ENCODE measurements around the gene CORO1C. TPM values are rescaled to one million over a fixed set of nuclear protein-coding genes. Genes with fewer than 3 reads are reported as not detected.

Gene CORO1C
- total and polyA plus RNA-seq, 9 of the 15 experiments (the other 6 are each of a cell fraction or from before 2014, with no cell fraction given) = 55.2 to 280 (median 150) TPM

DNA sequence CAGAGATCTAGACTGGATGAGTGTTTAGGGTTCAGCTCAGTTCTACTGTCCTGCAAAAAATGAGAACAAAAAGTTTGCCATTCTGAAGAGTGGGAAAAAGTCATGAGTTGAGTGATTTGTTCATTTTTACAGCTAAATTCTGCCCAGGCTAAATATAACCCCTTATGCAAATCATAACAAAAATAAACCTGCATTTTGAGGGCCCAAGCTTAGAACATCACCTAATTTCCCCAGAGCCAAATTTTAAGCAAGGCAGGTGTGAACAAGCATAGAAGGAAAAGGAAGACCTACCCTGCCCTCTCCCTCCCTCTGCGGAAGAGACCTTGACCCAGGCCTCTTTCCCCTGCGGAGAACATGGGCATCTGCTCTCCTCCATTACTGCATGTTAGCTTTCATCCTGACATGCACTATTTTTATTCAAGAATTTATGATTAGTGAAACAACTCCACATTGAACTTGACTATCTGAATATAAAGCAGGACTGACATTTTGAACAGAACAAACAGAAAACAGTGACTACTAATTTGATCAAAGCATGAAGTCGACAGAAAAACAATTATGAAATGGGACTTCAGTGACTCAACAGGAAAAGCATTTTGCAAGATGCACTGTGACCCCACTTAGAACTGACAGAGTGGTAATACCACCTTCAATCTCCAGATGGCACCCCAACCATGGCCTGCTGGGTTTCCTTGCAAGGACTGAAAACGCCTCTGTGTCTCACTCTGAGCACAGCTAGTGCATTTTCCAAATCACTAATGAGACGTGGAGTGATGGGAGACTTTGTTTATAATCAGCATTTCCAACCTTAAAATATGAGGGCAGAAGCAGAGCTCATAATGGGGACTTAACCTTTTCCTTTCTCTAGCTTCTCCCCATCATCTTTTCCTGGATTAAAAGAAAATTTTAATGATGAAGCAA is 66.7 kb downstream of the CORO1C start (continued):
- TF ChIP-seq, protein P1, sequence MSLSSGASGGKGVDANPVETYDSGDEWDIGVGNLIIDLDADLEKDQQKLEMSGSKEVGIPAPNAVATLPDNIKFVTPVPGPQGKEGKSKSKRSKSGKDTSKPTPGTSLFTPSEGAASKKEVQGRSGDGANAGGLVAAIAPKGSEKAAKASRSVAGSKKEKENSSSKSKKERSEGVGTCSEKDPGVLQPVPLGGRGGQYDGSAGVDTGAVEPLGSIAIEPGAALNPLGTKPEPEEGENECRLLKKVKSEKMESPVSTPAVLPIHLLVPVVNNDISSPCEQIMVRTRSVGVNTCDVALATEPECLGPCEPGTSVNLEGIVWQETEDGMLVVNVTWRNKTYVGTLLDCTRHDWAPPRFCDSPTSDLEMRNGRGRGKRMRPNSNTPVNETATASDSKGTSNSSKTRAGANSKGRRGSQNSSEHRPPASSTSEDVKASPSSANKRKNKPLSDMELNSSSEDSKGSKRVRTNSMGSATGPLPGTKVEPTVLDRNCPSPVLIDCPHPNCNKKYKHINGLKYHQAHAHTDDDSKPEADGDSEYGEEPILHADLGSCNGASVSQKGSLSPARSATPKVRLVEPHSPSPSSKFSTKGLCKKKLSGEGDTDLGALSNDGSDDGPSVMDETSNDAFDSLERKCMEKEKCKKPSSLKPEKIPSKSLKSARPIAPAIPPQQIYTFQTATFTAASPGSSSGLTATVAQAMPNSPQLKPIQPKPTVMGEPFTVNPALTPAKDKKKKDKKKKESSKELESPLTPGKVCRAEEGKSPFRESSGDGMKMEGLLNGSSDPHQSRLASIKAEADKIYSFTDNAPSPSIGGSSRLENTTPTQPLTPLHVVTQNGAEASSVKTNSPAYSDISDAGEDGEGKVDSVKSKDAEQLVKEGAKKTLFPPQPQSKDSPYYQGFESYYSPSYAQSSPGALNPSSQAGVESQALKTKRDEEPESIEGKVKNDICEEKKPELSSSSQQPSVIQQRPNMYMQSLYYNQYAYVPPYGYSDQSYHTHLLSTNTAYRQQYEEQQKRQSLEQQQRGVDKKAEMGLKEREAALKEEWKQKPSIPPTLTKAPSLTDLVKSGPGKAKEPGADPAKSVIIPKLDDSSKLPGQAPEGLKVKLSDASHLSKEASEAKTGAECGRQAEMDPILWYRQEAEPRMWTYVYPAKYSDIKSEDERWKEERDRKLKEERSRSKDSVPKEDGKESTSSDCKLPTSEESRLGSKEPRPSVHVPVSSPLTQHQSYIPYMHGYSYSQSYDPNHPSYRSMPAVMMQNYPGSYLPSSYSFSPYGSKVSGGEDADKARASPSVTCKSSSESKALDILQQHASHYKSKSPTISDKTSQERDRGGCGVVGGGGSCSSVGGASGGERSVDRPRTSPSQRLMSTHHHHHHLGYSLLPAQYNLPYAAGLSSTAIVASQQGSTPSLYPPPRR (CRISPR knock-in tag; IDR thresholded peaks at IDR 0.05; ENCODE audit: borderline replicate concordance) = no peak
- TF ChIP-seq, protein P2, sequence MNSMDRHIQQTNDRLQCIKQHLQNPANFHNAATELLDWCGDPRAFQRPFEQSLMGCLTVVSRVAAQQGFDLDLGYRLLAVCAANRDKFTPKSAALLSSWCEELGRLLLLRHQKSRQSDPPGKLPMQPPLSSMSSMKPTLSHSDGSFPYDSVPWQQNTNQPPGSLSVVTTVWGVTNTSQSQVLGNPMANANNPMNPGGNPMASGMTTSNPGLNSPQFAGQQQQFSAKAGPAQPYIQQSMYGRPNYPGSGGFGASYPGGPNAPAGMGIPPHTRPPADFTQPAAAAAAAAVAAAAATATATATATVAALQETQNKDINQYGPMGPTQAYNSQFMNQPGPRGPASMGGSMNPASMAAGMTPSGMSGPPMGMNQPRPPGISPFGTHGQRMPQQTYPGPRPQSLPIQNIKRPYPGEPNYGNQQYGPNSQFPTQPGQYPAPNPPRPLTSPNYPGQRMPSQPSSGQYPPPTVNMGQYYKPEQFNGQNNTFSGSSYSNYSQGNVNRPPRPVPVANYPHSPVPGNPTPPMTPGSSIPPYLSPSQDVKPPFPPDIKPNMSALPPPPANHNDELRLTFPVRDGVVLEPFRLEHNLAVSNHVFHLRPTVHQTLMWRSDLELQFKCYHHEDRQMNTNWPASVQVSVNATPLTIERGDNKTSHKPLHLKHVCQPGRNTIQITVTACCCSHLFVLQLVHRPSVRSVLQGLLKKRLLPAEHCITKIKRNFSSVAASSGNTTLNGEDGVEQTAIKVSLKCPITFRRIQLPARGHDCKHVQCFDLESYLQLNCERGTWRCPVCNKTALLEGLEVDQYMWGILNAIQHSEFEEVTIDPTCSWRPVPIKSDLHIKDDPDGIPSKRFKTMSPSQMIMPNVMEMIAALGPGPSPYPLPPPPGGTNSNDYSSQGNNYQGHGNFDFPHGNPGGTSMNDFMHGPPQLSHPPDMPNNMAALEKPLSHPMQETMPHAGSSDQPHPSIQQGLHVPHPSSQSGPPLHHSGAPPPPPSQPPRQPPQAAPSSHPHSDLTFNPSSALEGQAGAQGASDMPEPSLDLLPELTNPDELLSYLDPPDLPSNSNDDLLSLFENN (IDR thresholded peaks at IDR 0.05; ENCODE audit: low read depth in 2 of 2, low read length in 2 of 2) = no peak
- TF ChIP-seq ATF1 (CRISPR knock-in tag; IDR thresholded peaks at IDR 0.05) (no peak), ATF1 (tag; IDR thresholded peaks at IDR 0.05) (0 out of 2 replicates have a peak, but pooled peaks have one; percentile 16), BMI1 (IDR thresholded peaks at IDR 0.05; ENCODE audit: low read length) (no peak), HCFC1 (IDR thresholded peaks at IDR 0.05; ENCODE audit: low read depth, low read length) (no peak), CBX8 (IDR thresholded peaks at IDR 0.05; ENCODE audit: borderline replicate concordance, extremely low read depth, low read depth, low read length, poor library complexity, severe bottlenecking) (no peak), CCAR2 (IDR thresholded peaks at IDR 0.05; ENCODE audit: low read depth, low read length) (no peak), SAFB2 (IDR thresholded peaks at IDR 0.05; ENCODE audit: borderline replicate concordance, low read depth, low read length, severe bottlenecking) (no peak), MYNN (IDR thresholded peaks at IDR 0.05) (0 out of 2 replicates have a peak, but pooled peaks have one; percentile 25), MYNN (CRISPR knock-in tag; IDR thresholded peaks at IDR 0.05) (no peak)
- TF ChIP-seq, protein P3, sequence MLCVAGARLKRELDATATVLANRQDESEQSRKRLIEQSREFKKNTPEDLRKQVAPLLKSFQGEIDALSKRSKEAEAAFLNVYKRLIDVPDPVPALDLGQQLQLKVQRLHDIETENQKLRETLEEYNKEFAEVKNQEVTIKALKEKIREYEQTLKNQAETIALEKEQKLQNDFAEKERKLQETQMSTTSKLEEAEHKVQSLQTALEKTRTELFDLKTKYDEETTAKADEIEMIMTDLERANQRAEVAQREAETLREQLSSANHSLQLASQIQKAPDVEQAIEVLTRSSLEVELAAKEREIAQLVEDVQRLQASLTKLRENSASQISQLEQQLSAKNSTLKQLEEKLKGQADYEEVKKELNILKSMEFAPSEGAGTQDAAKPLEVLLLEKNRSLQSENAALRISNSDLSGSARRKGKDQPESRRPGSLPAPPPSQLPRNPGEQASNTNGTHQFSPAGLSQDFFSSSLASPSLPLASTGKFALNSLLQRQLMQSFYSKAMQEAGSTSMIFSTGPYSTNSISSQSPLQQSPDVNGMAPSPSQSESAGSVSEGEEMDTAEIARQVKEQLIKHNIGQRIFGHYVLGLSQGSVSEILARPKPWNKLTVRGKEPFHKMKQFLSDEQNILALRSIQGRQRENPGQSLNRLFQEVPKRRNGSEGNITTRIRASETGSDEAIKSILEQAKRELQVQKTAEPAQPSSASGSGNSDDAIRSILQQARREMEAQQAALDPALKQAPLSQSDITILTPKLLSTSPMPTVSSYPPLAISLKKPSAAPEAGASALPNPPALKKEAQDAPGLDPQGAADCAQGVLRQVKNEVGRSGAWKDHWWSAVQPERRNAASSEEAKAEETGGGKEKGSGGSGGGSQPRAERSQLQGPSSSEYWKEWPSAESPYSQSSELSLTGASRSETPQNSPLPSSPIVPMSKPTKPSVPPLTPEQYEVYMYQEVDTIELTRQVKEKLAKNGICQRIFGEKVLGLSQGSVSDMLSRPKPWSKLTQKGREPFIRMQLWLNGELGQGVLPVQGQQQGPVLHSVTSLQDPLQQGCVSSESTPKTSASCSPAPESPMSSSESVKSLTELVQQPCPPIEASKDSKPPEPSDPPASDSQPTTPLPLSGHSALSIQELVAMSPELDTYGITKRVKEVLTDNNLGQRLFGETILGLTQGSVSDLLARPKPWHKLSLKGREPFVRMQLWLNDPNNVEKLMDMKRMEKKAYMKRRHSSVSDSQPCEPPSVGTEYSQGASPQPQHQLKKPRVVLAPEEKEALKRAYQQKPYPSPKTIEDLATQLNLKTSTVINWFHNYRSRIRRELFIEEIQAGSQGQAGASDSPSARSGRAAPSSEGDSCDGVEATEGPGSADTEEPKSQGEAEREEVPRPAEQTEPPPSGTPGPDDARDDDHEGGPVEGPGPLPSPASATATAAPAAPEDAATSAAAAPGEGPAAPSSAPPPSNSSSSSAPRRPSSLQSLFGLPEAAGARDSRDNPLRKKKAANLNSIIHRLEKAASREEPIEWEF (CRISPR knock-in tag; IDR thresholded peaks at IDR 0.05) = 0 out of 2 replicates have a peak, but pooled peaks have one; percentile 27
